ENCODE results near the gene ZNF576. TPM values are rescaled to one million over a fixed set of nuclear protein-coding genes. Genes with fewer than 3 reads are reported as not detected.

The ZNF576 gene
- total RNA-seq, 1 donor from 2014 or later: 15.0 TPM

- Mint-ChIP-seq H3K27ac (ENCODE audit: unreplicated experiment) (no peak overlapping the region), H3K36me3 (ENCODE audit: unreplicated experiment) (peaks cover 26% of the 10 kb centered on the region), H3K4me3 (ENCODE audit: unreplicated experiment) (no peak overlapping the region), H3K9me3 (ENCODE audit: unreplicated experiment) (peaks cover 12% of the 10 kb centered on the region), H3K4me1 (ENCODE audit: low read depth, unreplicated experiment) (peaks cover 7% of the 10 kb centered on the region), H3K27me3 (ENCODE audit: unreplicated experiment) (peaks cover 12% of the 10 kb centered on the region)
- no peak for DNase-seq
- no peak for TF ChIP-seq CTCF (IDR thresholded peaks at IDR 0.05; ENCODE audit: partially characterized antibody, unreplicated experiment)
Measured at GRCh38 chr19:43616306-43616705, 19.9 kb downstream of the ZNF576 start.

- Mint-ChIP-seq H3K27me3 (ENCODE audit: unreplicated experiment) (peaks cover 12% of the 10 kb centered on the region), H3K27ac (ENCODE audit: unreplicated experiment) (no peak overlapping the region), H3K4me3 (ENCODE audit: unreplicated experiment) (no peak overlapping the region), H3K36me3 (ENCODE audit: unreplicated experiment) (peaks cover 26% of the 10 kb centered on the region), H3K4me1 (ENCODE audit: low read depth, unreplicated experiment) (peaks cover 7% of the 10 kb centered on the region), H3K9me3 (ENCODE audit: unreplicated experiment) (peaks cover 12% of the 10 kb centered on the region)
- DNase-seq: no peak
- no peak for TF ChIP-seq CTCF (IDR thresholded peaks at IDR 0.05; ENCODE audit: partially characterized antibody, unreplicated experiment)
Measured at GRCh38 chr19:43616954-43617353, 20.6 kb downstream of the ZNF576 start.

- Mint-ChIP-seq H3K9me3 (ENCODE audit: unreplicated experiment) (peaks cover 12% of the 10 kb centered on the region), H3K36me3 (ENCODE audit: unreplicated experiment) (peaks cover 7% of the 10 kb centered on the region), H3K27ac (ENCODE audit: unreplicated experiment) (peak overlapping the region; percentile 98), H3K4me3 (ENCODE audit: unreplicated experiment) (peak overlapping the region; percentile 93), H3K27me3 (ENCODE audit: unreplicated experiment) (peaks cover 13% of the 10 kb centered on the region), H3K4me1 (ENCODE audit: low read depth, unreplicated experiment) (peaks cover 7% of the 10 kb centered on the region)
- no peak for TF ChIP-seq CTCF (IDR thresholded peaks at IDR 0.05; ENCODE audit: partially characterized antibody, unreplicated experiment)
- peak; percentile 67 for DNase-seq
Measured at GRCh38 chr19:43618921-43619261, 22.5 kb downstream of the ZNF576 start.

GRCh38 chr19:43619262-43620060 is 23.1 kb downstream of the ZNF576 start, which contains the start of gene ZNF428:
ZNF428 (minus strand) TSS chr19:43619629; CDS start chr19:43614304, 5,325 bp downstream.
- peaks cover 13% of the 10 kb centered on the region for H3K27me3 Mint-ChIP-seq (ENCODE audit: unreplicated experiment)
- peaks cover 8% of the 10 kb centered on the region for H3K36me3 Mint-ChIP-seq (ENCODE audit: unreplicated experiment)
- no peak for TF ChIP-seq CTCF (IDR thresholded peaks at IDR 0.05; ENCODE audit: partially characterized antibody, unreplicated experiment)
- peaks cover 7% of the 10 kb centered on the region for H3K4me1 Mint-ChIP-seq (ENCODE audit: low read depth, unreplicated experiment)
- DNase-seq: peak; percentile 90
- peaks cover 14% of the 10 kb centered on the region for H3K9me3 Mint-ChIP-seq (ENCODE audit: unreplicated experiment)
- H3K27ac Mint-ChIP-seq (ENCODE audit: unreplicated experiment): peak within 1 kb of the TSS; percentile 99
- H3K4me3 Mint-ChIP-seq (ENCODE audit: unreplicated experiment): peak within 1 kb of the TSS; percentile 94
